ENCODE measurements around the gene ILKAP.
A peak's percentile ranks its signal among the peaks of the same experiment; 100 is the strongest.

DNA sequence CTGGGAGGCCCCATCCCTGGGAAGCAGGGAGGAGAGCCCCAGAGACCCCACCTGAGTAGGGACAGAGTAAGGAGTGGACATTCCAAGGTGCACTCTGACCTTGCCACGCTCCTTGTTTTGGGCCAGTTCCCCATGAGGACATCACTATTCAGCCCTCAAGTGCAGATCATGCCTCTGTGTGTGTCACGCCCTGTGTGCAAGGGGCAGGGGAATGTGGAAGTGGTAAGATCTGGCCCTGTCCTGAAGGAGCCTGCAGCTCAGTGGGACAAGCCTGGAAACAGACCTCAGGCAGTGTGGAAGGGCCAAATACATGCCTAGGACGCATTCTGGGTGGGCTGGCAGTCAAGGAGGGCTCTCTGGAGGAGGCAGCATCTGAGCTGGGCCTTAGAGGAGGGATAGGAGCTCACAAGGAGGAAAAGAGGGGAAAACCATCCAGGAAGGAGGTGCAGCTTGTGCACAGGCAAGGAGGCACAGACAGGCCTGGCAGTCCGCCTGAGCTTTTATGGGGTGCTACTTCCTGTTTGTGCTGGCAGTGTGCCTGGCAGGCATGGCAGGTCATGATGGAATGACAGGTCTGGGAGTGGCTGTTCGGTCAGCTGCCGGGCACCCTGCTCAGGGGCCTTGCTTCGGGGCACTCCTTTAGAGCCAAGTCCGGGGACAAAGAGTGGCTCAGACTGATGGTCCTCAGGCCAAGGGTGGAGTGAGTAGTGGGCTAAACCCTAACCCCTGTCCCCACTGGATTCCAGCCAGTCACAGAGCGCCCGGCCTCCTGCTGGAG, 61.8 kb downstream of the ILKAP start:
- TF ChIP-seq, protein P1, sequence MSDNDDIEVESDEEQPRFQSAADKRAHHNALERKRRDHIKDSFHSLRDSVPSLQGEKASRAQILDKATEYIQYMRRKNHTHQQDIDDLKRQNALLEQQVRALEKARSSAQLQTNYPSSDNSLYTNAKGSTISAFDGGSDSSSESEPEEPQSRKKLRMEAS (IDR thresholded peaks at IDR 0.05), result peak; percentile 14; the same call in 1 of the 2 replicates
- no peak for TF ChIP-seq RARB (CRISPR knock-in tag; IDR thresholded peaks at IDR 0.05)
- no peak for TF ChIP-seq TFCP2L1 (CRISPR knock-in tag; IDR thresholded peaks at IDR 0.05)
- TF ChIP-seq POLR2A (IDR thresholded peaks at IDR 0.05; ENCODE audit: low read length), result no peak
- TF ChIP-seq RCOR1 (IDR thresholded peaks at IDR 0.05; ENCODE audit: low read depth, low read length), result no peak
- no peak for TF ChIP-seq RAD21 (conservative IDR thresholded peaks at IDR 0.05 in 1 of 2, IDR thresholded peaks at IDR 0.05 in 1 of 2)
